Islet precursor cell (in vitro differentiated cells): ENCODE data around the gene TMCC2.

Experiments
- DNase-seq: peaks from one replicate; pipeline ENCODE4 v3.0.0-alpha.2; 2018

Gene TMCC2

GRCh38 chr1:205309741-205310140, 82.0 kb downstream of the TMCC2 start:
- DNase-seq = no peak

GRCh38 chr1:205310976-205311704, 83.4 kb downstream of the TMCC2 start:
- no peak for DNase-seq

- no peak for DNase-seq
These were observed 85.3 kb downstream of the TMCC2 start for GRCh38 chr1:205312866-205313562.

GRCh38 chr1:205313563-205314308, 86.0 kb downstream of the TMCC2 start:
- DNase-seq = peak; percentile 90

GRCh38 chr1:205315008-205315618, 87.4 kb downstream of the TMCC2 start:
- DNase-seq = no peak

GRCh38 chr1:205316161-205316566, 88.4 kb downstream of the TMCC2 start:
- no peak for DNase-seq

GRCh38 chr1:205317311-205317917, 89.7 kb downstream of the TMCC2 start:
- no peak for DNase-seq

- no peak for DNase-seq
These were observed 90.7 kb downstream of the TMCC2 start for GRCh38 chr1:205318231-205318991.

GRCh38 chr1:205319081-205320018, 91.6 kb downstream of the TMCC2 start:
- DNase-seq = no peak

- DNase-seq = peak; percentile 99
These were observed 93.6 kb downstream of the TMCC2 start, which contains the start of gene NUAK2 for GRCh38 chr1:205321162-205321958. Gene NUAK2, minus strand, starts transcription at chr1:205321745. Its CDS starts 117 bp downstream, at chr1:205321628.

- no peak for DNase-seq
These were observed 94.2 kb downstream of the TMCC2 start for GRCh38 chr1:205321959-205322283.
